Prostate gland (tissue), 2 donors: ENCODE results near the gene ATPAF2.

Source experiments
- CTCF ChIP-seq, 4 experiments: fragments of 200-600 bp in 2 of 4; fragments of 450-650 bp in 2 of 4; sonication (generic) in 2 of 4; IDR thresholded peaks; 1 replicate in 3 of 4; 2 replicates in 1 of 4; pipeline ENCODE4 v1.5.1; 2016 to 2019; ENCODE audit warnings: antibody characterized with exemption in 4 of 4, mild to moderate bottlenecking in 2 of 4, moderate library complexity in 2 of 4
- POLR2A ChIP-seq: fragments of 450-650 bp; IDR thresholded peaks from one replicate; pipeline ENCODE4 v1.6.1; 2016; ENCODE audit warnings: antibody characterized with exemption, mild to moderate bottlenecking

- TF ChIP-seq CTCF (IDR thresholded peaks at IDR 0.05) (no peak), POLR2A (no peak)
Observed at GRCh38 chr17:18005496-18005895, 33.5 kb downstream of the ATPAF2 start.
